Measurements from ENCODE around the gene OLR1.

The OLR1 gene

DNA sequence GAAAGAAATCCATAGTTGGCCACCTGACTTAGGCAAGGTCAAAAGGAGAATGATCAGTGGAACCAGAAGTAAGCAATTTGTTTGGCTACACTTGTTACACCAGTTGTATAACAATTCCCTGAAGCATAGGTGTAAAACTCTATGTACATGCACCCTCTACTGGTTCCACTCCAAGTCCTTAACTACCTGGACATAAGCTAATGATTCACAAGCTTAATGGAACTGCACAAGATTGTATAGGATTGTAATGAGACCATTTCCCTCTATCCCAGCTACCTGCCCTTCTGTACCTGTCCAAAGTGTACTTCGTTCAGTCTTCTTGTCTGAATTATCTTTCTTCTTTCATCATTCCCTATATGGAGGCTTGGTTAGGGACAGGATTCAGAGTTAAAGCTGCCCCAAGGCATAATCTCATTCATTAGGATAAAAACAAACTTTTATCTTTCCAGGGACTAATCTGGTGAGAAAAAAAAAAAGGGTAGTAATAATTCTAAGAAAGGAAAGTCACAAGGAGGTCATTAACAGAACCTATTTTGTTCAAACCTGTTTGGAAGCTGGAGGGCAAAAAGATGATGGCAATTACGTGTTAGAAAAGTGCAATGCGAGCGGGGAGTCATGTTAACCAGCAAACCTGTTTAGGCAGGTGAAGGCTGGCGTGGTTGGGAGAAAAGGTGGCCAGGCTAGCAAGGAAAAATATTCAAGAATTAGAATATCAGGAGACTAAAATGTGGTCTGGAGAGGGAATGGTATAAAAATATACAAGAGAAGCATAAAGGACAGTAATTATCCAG, 4.1 kb upstream of the OLR1 start:
- Mint-ChIP-seq H3K9me3 (no peaks in the 10 kb centered on the region), H3K36me3 (ENCODE audit: low read depth) (no peaks in the 10 kb centered on the region), H3K4me1 (ENCODE audit: low read depth) (no peaks in the 10 kb centered on the region), H3K27ac (no peak overlapping the region), H3K27me3 (peaks cover 36% of the 10 kb centered on the region), H3K4me3 (no peak overlapping the region)
- no peak for DNase-seq

- Mint-ChIP-seq H3K9me3 (no peaks in the 10 kb centered on the region), H3K27me3 (peaks cover 30% of the 10 kb centered on the region), H3K4me1 (ENCODE audit: low read depth) (no peaks in the 10 kb centered on the region), H3K27ac (no peak overlapping the region), H3K36me3 (ENCODE audit: low read depth) (no peaks in the 10 kb centered on the region), H3K4me3 (no peak overlapping the region)
- no peak for DNase-seq
Observed at GRCh38 chr12:10174986-10175614, 3.2 kb upstream of the OLR1 start.

DNA sequence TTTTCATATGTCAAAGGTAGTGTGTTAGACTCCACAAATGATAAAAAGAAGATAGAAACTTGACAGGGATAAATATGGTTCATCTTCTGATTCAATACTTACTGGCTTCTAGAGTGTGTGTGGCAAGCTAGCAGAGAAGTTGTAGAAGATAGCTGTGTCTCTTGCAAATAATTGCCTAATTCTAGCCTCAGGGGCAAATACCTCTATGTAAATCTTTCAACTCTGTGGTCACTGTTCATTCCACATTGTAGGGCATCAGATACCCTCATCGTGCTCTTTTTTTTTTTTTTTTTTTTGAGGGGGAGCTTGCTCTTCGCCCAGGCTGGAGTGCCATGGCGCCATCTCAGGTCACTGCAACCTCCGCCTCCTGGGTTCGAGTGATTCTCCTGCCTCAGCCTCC, 1.7 kb downstream of the OLR1 start:
- no peak for DNase-seq
- H3K27ac Mint-ChIP-seq, result no peak overlapping the region
- H3K36me3 Mint-ChIP-seq (ENCODE audit: low read depth), result no peaks in the 10 kb centered on the region
- peaks cover 15% of the 10 kb centered on the region for H3K27me3 Mint-ChIP-seq
- no peak overlapping the region for H3K4me3 Mint-ChIP-seq
- H3K9me3 Mint-ChIP-seq, result no peaks in the 10 kb centered on the region
- no peaks in the 10 kb centered on the region for H3K4me1 Mint-ChIP-seq (ENCODE audit: low read depth)

DNA sequence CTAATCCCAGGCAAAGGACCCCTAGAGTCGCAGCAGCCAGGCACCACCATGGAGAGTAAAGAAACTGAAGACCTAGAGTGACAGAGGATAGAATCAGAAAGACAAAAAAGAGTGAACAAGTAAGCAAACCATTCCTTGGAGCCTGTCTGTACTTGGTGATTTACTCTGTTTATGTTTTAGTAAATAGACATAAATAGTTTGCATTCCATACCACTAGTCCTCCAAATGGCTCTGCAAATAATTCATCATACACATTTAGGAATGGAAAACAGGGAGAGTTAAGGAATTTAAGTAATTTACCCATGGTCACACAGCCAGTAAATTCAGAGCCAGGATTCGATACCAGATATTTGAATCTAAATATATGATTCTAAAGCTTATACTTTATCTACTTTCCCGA, 2.8 kb downstream of the OLR1 start:
- Mint-ChIP-seq H3K4me1 (ENCODE audit: low read depth) (no peaks in the 10 kb centered on the region), H3K4me3 (no peak overlapping the region)

GRCh38 chr12:10167599-10167998, 4.3 kb downstream of the OLR1 start:
- no peak overlapping the region for H3K27ac Mint-ChIP-seq
- peaks cover 5% of the 10 kb centered on the region for H3K27me3 Mint-ChIP-seq
- H3K36me3 Mint-ChIP-seq (ENCODE audit: low read depth), result no peaks in the 10 kb centered on the region
- no peak overlapping the region for H3K4me3 Mint-ChIP-seq
- H3K9me3 Mint-ChIP-seq, result no peaks in the 10 kb centered on the region
- no peak for DNase-seq
- no peaks in the 10 kb centered on the region for H3K4me1 Mint-ChIP-seq (ENCODE audit: low read depth)

More for the DNA sequence above, 2.8 kb downstream of the OLR1 start:
- H3K36me3 Mint-ChIP-seq (ENCODE audit: low read depth), result no peaks in the 10 kb centered on the region
- DNase-seq, result no peak
- no peak overlapping the region for H3K27ac Mint-ChIP-seq
- peaks cover 9% of the 10 kb centered on the region for H3K27me3 Mint-ChIP-seq
- H3K9me3 Mint-ChIP-seq, result no peaks in the 10 kb centered on the region

- no peaks in the 10 kb centered on the region for H3K27me3 Mint-ChIP-seq
- H3K27ac Mint-ChIP-seq, result no peak overlapping the region
- H3K4me1 Mint-ChIP-seq (ENCODE audit: low read depth), result no peaks in the 10 kb centered on the region
- DNase-seq, result no peak
- H3K4me3 Mint-ChIP-seq, result no peak overlapping the region
- no peaks in the 10 kb centered on the region for H3K9me3 Mint-ChIP-seq
- no peaks in the 10 kb centered on the region for H3K36me3 Mint-ChIP-seq (ENCODE audit: low read depth)
Observed at GRCh38 chr12:10165421-10165820, 6.5 kb downstream of the OLR1 start.

DNA sequence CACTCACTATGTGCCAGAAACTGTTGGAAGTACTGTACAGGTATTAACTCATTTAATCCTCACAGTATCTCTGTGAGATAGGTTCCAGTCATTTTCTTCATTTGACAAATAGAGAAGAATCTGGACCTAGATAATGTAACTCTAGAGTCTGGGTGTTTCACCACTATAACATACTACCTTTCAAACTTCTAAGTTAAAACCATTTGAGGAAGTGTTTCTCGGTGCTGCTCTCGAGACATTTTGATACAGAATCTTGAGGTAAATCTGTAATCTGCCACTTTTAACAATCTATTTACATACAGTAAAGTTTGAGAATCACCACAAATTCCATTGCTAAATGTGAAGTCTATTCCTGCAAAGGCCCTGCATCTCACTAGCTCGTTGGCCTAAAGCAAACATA, 8.8 kb downstream of the OLR1 start:
- Mint-ChIP-seq H3K27me3 (no peaks in the 10 kb centered on the region), H3K9me3 (no peaks in the 10 kb centered on the region), H3K27ac (no peak overlapping the region), H3K4me1 (ENCODE audit: low read depth) (no peaks in the 10 kb centered on the region), H3K36me3 (ENCODE audit: low read depth) (no peaks in the 10 kb centered on the region), H3K4me3 (no peak overlapping the region)
- DNase-seq, result no peak

GRCh38 chr12:10160617-10161385, 11.1 kb downstream of the OLR1 start:
- Mint-ChIP-seq H3K36me3 (ENCODE audit: low read depth) (no peaks in the 10 kb centered on the region), H3K27me3 (peaks cover 4% of the 10 kb centered on the region), H3K4me3 (no peak overlapping the region), H3K27ac (no peak overlapping the region), H3K9me3 (no peaks in the 10 kb centered on the region), H3K4me1 (ENCODE audit: low read depth) (no peaks in the 10 kb centered on the region)
- DNase-seq, result no peak

DNA sequence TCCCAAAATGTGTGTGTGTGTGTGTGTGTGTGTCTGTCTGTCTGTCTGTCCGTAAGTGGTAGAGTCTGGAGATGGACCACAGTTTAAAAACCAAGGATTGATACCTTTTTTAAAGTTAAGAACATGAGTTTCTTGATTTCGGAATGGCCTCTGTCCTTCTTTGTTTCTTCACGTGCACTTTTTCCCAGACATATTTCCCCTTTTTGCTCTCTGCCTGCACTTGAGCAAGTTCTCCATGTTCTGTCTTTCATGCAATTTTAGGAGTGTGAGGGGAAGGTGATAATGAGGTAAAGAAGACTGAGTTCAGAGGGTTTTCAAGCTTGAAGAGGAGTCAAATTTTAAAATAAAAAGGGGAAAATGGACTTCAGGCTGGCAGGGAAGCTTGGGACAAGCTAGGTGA, 12.7 kb downstream of the OLR1 start:
- Mint-ChIP-seq H3K27me3 (peaks cover 4% of the 10 kb centered on the region), H3K4me3 (no peak overlapping the region), H3K27ac (no peak overlapping the region), H3K36me3 (ENCODE audit: low read depth) (no peaks in the 10 kb centered on the region), H3K9me3 (no peaks in the 10 kb centered on the region), H3K4me1 (ENCODE audit: low read depth) (peaks cover under 1% of the 10 kb centered on the region)
- no peak for DNase-seq

GRCh38 chr12:10158406-10158805, 13.5 kb downstream of the OLR1 start:
- no peak for DNase-seq
- no peaks in the 10 kb centered on the region for H3K36me3 Mint-ChIP-seq (ENCODE audit: low read depth)
- H3K4me1 Mint-ChIP-seq (ENCODE audit: low read depth), result peaks cover 9% of the 10 kb centered on the region

DNA sequence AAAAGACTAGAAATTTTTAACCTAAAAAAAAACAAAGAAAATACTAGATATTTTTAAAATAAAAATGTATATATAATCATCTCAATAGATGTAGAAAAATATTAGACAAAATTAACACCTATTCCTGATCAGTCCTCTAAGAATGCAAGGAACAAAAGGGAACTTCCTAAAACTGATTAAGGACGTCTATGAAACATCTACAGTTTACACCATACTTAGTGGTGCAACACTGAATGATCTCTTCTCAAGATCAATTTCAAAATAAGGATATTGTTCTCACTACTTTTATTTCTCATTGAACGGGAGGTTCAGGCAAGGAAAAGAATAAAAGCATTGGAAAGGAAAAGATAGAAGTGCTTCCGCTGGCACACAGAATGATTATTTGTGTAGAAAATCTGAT, 16.0 kb downstream of the OLR1 start:
- no peak overlapping the region for H3K4me3 Mint-ChIP-seq
- no peak for DNase-seq
- no peak overlapping the region for H3K27ac Mint-ChIP-seq
- no peaks in the 10 kb centered on the region for H3K36me3 Mint-ChIP-seq (ENCODE audit: low read depth)
- peaks cover 12% of the 10 kb centered on the region for H3K27me3 Mint-ChIP-seq
- H3K9me3 Mint-ChIP-seq, result no peaks in the 10 kb centered on the region
- H3K4me1 Mint-ChIP-seq (ENCODE audit: low read depth), result peaks cover 14% of the 10 kb centered on the region

More at GRCh38 chr12:10158406-10158805, 13.5 kb downstream of the OLR1 start:
- H3K4me3 Mint-ChIP-seq, result no peak overlapping the region
- no peak overlapping the region for H3K27ac Mint-ChIP-seq
- H3K27me3 Mint-ChIP-seq, result peaks cover 12% of the 10 kb centered on the region
- no peaks in the 10 kb centered on the region for H3K9me3 Mint-ChIP-seq

GRCh38 chr12:10154145-10154496, 17.8 kb downstream of the OLR1 start:
- DNase-seq, result no peak
- Mint-ChIP-seq H3K36me3 (ENCODE audit: low read depth) (no peaks in the 10 kb centered on the region), H3K9me3 (no peaks in the 10 kb centered on the region), H3K4me1 (ENCODE audit: low read depth) (peaks cover 14% of the 10 kb centered on the region), H3K27ac (no peak overlapping the region), H3K4me3 (peak overlapping the region; percentile 85), H3K27me3 (peaks cover 12% of the 10 kb centered on the region)

GRCh38 chr12:10153271-10154144, 18.4 kb downstream of the OLR1 start:
- Mint-ChIP-seq H3K9me3 (no peaks in the 10 kb centered on the region), H3K27ac (peak overlapping the region; percentile 76), H3K4me1 (ENCODE audit: low read depth) (peaks cover 14% of the 10 kb centered on the region), H3K36me3 (ENCODE audit: low read depth) (no peaks in the 10 kb centered on the region), H3K27me3 (peaks cover 12% of the 10 kb centered on the region), H3K4me3 (peak overlapping the region; percentile 85)
- DNase-seq, result peak; percentile 81

- DNase-seq, result no peak
- Mint-ChIP-seq H3K4me1 (ENCODE audit: low read depth) (peaks cover 21% of the 10 kb centered on the region), H3K27me3 (peaks cover 12% of the 10 kb centered on the region), H3K4me3 (no peak overlapping the region), H3K36me3 (ENCODE audit: low read depth) (no peaks in the 10 kb centered on the region), H3K27ac (no peak overlapping the region), H3K9me3 (no peaks in the 10 kb centered on the region)
Observed at GRCh38 chr12:10151621-10152020, 20.3 kb downstream of the OLR1 start.
